H1 (cell line): ENCODE data around the gene MCM9. TPM values are rescaled to one million over a fixed set of nuclear protein-coding genes. Genes with fewer than 3 reads are reported as not detected.

Source experiments
- CTCF ChIA-PET: fragments of 300-600 bp; sonication (Branson Sonifier 250); formaldehyde crosslinking; loops from one replicate; lab custom pipeline; 2021; ENCODE audit not compliant: partially characterized antibody; lab: Charles Lee
- POLR2A ChIA-PET: fragments of 300-600 bp; sonication (Branson Sonifier 250); formaldehyde crosslinking; loops from one replicate; lab custom pipeline; 2021; ENCODE audit warnings: inconsistent platforms; ENCODE audit not compliant: partially characterized antibody; lab: Charles Lee
- DNase-seq, 2 experiments: peaks; one replicate each; pipeline versions ENCODE4 v3.0.0 to v3.0.0-alpha.2; 2010 to 2022; ENCODE audit warnings: low spot score in 2 of 2, low read depth in 1 of 2, mixed read lengths in 1 of 2
- FAIRE-seq: peaks from 2 replicates; lab custom pipeline; 2011; peaks lifted over from hg19 to GRCh38; lab: Jason Lieb, UNC
- H2AFZ ChIP-seq: 2 replicates; pipeline ENCODE4 v1.8.1; 2012; ENCODE audit warnings: low read length, inconsistent platforms
- H2AK5ac ChIP-seq: 2 replicates; pipeline ENCODE4 v1.6.1; 2013; ENCODE audit warnings: low read depth, low read length
- H2BK120ac ChIP-seq: replicated peaks from 2 replicates; pipeline ENCODE3; 2013; ENCODE audit warnings: low read depth, low read length, inconsistent platforms
- H2BK12ac ChIP-seq: 2 replicates; pipeline ENCODE4 v1.6.1; 2013; ENCODE audit warnings: low read depth, low read length
- H2BK15ac ChIP-seq: 2 replicates; pipeline ENCODE4 v1.6.1; 2013; ENCODE audit warnings: low read length
- H2BK20ac ChIP-seq: 2 replicates; pipeline ENCODE4 v1.6.1; 2013; ENCODE audit warnings: low read length
- H2BK5ac ChIP-seq: 2 replicates; pipeline ENCODE4 v1.6.1; 2013; ENCODE audit warnings: low read depth, low read length
- H3K14ac ChIP-seq: 2 replicates; pipeline ENCODE4 v1.6.1; 2013; ENCODE audit warnings: inconsistent platforms; ENCODE audit not compliant: insufficient read length
- H3K18ac ChIP-seq: 2 replicates; pipeline ENCODE4 v1.6.1; 2013; ENCODE audit warnings: low read length; ENCODE audit errors: extremely low read depth
- H3K23ac ChIP-seq: 2 replicates; pipeline ENCODE4 v1.6.1; 2013; ENCODE audit warnings: inconsistent platforms; ENCODE audit not compliant: insufficient read length
- H3K23me2 ChIP-seq: 2 replicates; pipeline ENCODE4 v1.6.1; 2013; ENCODE audit warnings: low read depth, low read length
- H3K27ac ChIP-seq: 2 replicates; pipeline ENCODE4 v1.6.1; 2011; ENCODE audit warnings: low read depth, low read length, inconsistent platforms
- H3K27me3 ChIP-seq, 4 experiments: replicated peaks in 1 of 4; 1 replicate in 1 of 4; 2 replicates in 3 of 4; pipeline versions ENCODE4 v1.6.1 to v1.8.1; 2011 to 2013; ENCODE audit warnings: low read length in 3 of 4, mild to moderate bottlenecking in 3 of 4, inconsistent platforms in 2 of 4, mixed read lengths in 2 of 4, moderate library complexity in 1 of 4; ENCODE audit not compliant: control insufficient read depth in 3 of 4, insufficient read depth in 3 of 4; ENCODE audit errors: extremely low read depth in 1 of 4
- H3K36me3 ChIP-seq, 4 experiments: 2 replicates each; pipeline versions ENCODE4 v1.6.1 to v1.8.1; 2011 to 2013; ENCODE audit warnings: mild to moderate bottlenecking in 4 of 4, low read length in 3 of 4, moderate library complexity in 2 of 4, control low read depth in 1 of 4, inconsistent platforms in 1 of 4; ENCODE audit not compliant: insufficient read depth in 4 of 4, control insufficient read depth in 2 of 4
- H3K4ac ChIP-seq: replicated peaks from 2 replicates; pipeline ENCODE3; 2013; ENCODE audit warnings: low read length, low read depth, mixed read lengths, inconsistent platforms; ENCODE audit not compliant: insufficient read length
- H3K4me1 ChIP-seq, 4 experiments: replicated peaks in 1 of 4; 1 replicate in 1 of 4; 2 replicates in 3 of 4; pipeline versions ENCODE4 v1.6.1 to v1.8.1; 2011 to 2013; ENCODE audit warnings: low read length in 3 of 4, inconsistent platforms in 2 of 4, mixed read lengths in 1 of 4; ENCODE audit not compliant: insufficient read depth in 4 of 4, control insufficient read depth in 3 of 4
- H3K4me2 ChIP-seq, 2 experiments: 2 replicates each; pipeline versions ENCODE4 v1.6.1 to v1.8.1; 2011 to 2013; ENCODE audit warnings: low read depth in 2 of 2, low read length in 2 of 2, control low read depth in 1 of 2, inconsistent platforms in 1 of 2, mild to moderate bottlenecking in 1 of 2; ENCODE audit not compliant: insufficient read depth in 1 of 2
- H3K4me3 ChIP-seq, 4 experiments: fragments of 200-600, 300-600 bp in 1 of 4; sonication (generic), shearing (Covaris generic), sonication (Bioruptor Twin) in 1 of 4; 2 replicates each; pipeline versions ENCODE4 v1.5.1 to v1.8.1; 2011 to 2016; ENCODE audit warnings: low read length in 4 of 4, low read depth in 3 of 4, control low read depth in 2 of 4, inconsistent platforms in 2 of 4, mild to moderate bottlenecking in 2 of 4, mixed read lengths in 1 of 4, moderate library complexity in 1 of 4; ENCODE audit not compliant: insufficient read depth in 2 of 4; ENCODE audit errors: extremely low read depth in 1 of 4
- H3K56ac ChIP-seq: replicated peaks from 2 replicates; pipeline ENCODE3; 2013; ENCODE audit warnings: low read depth, mild to moderate bottlenecking, mixed read lengths, low read length, inconsistent platforms; ENCODE audit not compliant: insufficient read length
- H3K79me1 ChIP-seq: 2 replicates; pipeline ENCODE4 v1.6.1; 2013; ENCODE audit warnings: low read depth, low read length, control low read depth
- H3K79me2 ChIP-seq, 2 experiments: 2 replicates each; pipeline versions ENCODE4 v1.6.1 to v1.8.1; 2012 to 2013; ENCODE audit warnings: low read length in 2 of 2, mild to moderate bottlenecking in 2 of 2, inconsistent platforms in 1 of 2; ENCODE audit not compliant: insufficient read depth in 2 of 2, control insufficient read depth in 1 of 2
- H3K9ac ChIP-seq, 4 experiments: replicated peaks in 1 of 4; 1 replicate in 1 of 4; 2 replicates in 3 of 4; pipeline versions ENCODE4 v1.6.1 to v1.8.1; 2011 to 2013; ENCODE audit warnings: low read depth in 3 of 4, low read length in 3 of 4, control low read depth in 2 of 4, mild to moderate bottlenecking in 2 of 4, moderate library complexity in 2 of 4, inconsistent platforms in 1 of 4; ENCODE audit errors: extremely low read depth in 1 of 4
- H3K9me3 ChIP-seq, 2 experiments: 2 replicates each; pipeline versions ENCODE4 v1.6.1 to v1.8.1; 2012 to 2013; ENCODE audit warnings: mild to moderate bottlenecking in 2 of 2, moderate library complexity in 2 of 2, control low read depth in 1 of 2, inconsistent platforms in 1 of 2, low read depth in 1 of 2, low read length in 1 of 2, mixed read lengths in 1 of 2; ENCODE audit not compliant: insufficient read depth in 2 of 2
- H4K20me1 ChIP-seq, 2 experiments: replicated peaks in 1 of 2; 2 replicates each; pipeline versions ENCODE3 to v1.8.1; 2011 to 2013; ENCODE audit warnings: inconsistent platforms in 2 of 2, low read length in 2 of 2, mild to moderate bottlenecking in 1 of 2; ENCODE audit not compliant: insufficient read depth in 2 of 2, control insufficient read depth in 1 of 2
- H4K5ac ChIP-seq: 2 replicates; pipeline ENCODE4 v1.6.1; 2013; ENCODE audit warnings: low read length, low read depth, mixed read lengths, inconsistent platforms; ENCODE audit not compliant: insufficient read length
- H4K8ac ChIP-seq: 2 replicates; pipeline ENCODE4 v1.8.0; 2013; ENCODE audit warnings: mild to moderate bottlenecking, moderate library complexity, low read length, inconsistent platforms; ENCODE audit not compliant: insufficient read depth; ENCODE audit errors: extremely low read depth
- H4K91ac ChIP-seq: replicated peaks from 2 replicates; pipeline ENCODE3; 2013; ENCODE audit warnings: low read length, mixed read lengths, inconsistent platforms; ENCODE audit not compliant: insufficient read length
- CHD1 ChIP-seq: IDR thresholded peaks from 2 replicates; pipeline ENCODE4 v1.6.1; 2012; ENCODE audit warnings: low read depth, low read length, improper control_type of control experiment
- FOSL1 ChIP-seq: IDR thresholded peaks from 2 replicates; pipeline ENCODE4 v1.6.1; 2011; ENCODE audit warnings: mild to moderate bottlenecking, low read depth, low read length, moderate library complexity; ENCODE audit not compliant: insufficient read depth
- JUND ChIP-seq: IDR thresholded peaks from 2 replicates; pipeline ENCODE4 v1.6.1; 2011; ENCODE audit warnings: mild to moderate bottlenecking, improper control_type of control experiment, low read length
- NRF1 ChIP-seq: IDR thresholded peaks from 2 replicates; pipeline ENCODE4 v1.6.1; 2011; ENCODE audit warnings: mild to moderate bottlenecking, low read depth, low read length, improper control_type of control experiment
- SP1 ChIP-seq: IDR thresholded peaks from 2 replicates; pipeline ENCODE4 v1.6.1; 2011; ENCODE audit warnings: low read depth, low read length
- SUZ12 ChIP-seq: fragments of 200-600 bp; sonication (generic); IDR thresholded peaks from 2 replicates; pipeline ENCODE4 v1.6.1; 2012; ENCODE audit warnings: mild to moderate bottlenecking, inconsistent platforms, low read length, moderate library complexity, mixed read lengths
- TBP ChIP-seq: IDR thresholded peaks from 2 replicates; pipeline ENCODE4 v1.6.1; 2011; ENCODE audit warnings: low read depth, low read length, improper control_type of control experiment
- YY1 ChIP-seq: IDR thresholded peaks from 2 replicates; pipeline ENCODE4 v1.6.1; 2011; ENCODE audit warnings: low read depth, mild to moderate bottlenecking, low read length
- ZNF274 ChIP-seq: IDR thresholded peaks from 2 replicates; pipeline ENCODE4 v1.7.0; 2012; ENCODE audit warnings: low read length, borderline replicate concordance; ENCODE audit errors: extremely low read depth
- WGBS, 2 experiments: shearing (Covaris generic) in 1 of 2; methylation state at CpG; one replicate each; pipeline versions ENCODE4 v1.1.6 to v1.1.7; 2013 to 2015; ENCODE audit warnings: low lambda C conversion rate in 2 of 2, mixed read lengths in 2 of 2, inconsistent platforms in 1 of 2, low coverage in 1 of 2, missing lambda C conversion rate in 1 of 2; ENCODE audit not compliant: insufficient replicate concordance in 2 of 2, insufficient coverage in 1 of 2, insufficient read length in 1 of 2; ENCODE audit errors: extremely low coverage in 1 of 2, missing lambda C conversion rate in 1 of 2; 5-methylcytosine and 5-hydroxymethylcytosine counted together
- polyA plus RNA-seq, 7 experiments: library from polyadenylated mRNA; depleted of rRNA in 3 of 7; stranded (reverse) in 5 of 7; unstranded in 2 of 7; fragments of >200 nt in 5 of 7; fragments of 200-250 nt in 2 of 7; gene quantifications; 1 replicate in 5 of 7; 2 replicates in 1 of 7; 4 replicates in 1 of 7; pipeline versions ENCODE4 v1.2.1 to v1.2.3, GENCODE V29; 2011 to 2013; ENCODE audit warnings: missing spikeins in 2 of 7, mixed read lengths in 2 of 7
- total RNA-seq: library from RNA; stranded (reverse); fragmentation: NEBNext Ultra II Directional; extraction: Animal tissue kit (Norgen Biotek cat#: 25700); gene quantifications from 2 replicates; pipeline ENCODE4 v1.2.1, GENCODE V29; 2021
- TF ChIP-seq, protein P1 (sequence below), 3 experiments: IDR thresholded peaks; 1 replicate in 2 of 3; 2 replicates in 1 of 3; pipeline versions ENCODE4 v1.5.1 to v1.6.1; 2011; ENCODE audit warnings: low read length in 3 of 3, mild to moderate bottlenecking in 3 of 3, inconsistent platforms in 2 of 3, low read depth in 1 of 3, moderate library complexity in 1 of 3; ENCODE audit not compliant: insufficient read depth in 1 of 3; ENCODE audit errors: control extremely low read depth in 1 of 3
- TF ChIP-seq, protein P2 (sequence below): IDR thresholded peaks from 2 replicates; pipeline ENCODE4 v1.6.1; 2012; ENCODE audit warnings: low read length, inconsistent platforms

Gene MCM9
- total and polyA plus RNA-seq, 2 of the 8 experiments (the other 6 are each of a cell fraction or from before 2014, with no cell fraction given), result 3.7 to 11.4 TPM

DNA sequence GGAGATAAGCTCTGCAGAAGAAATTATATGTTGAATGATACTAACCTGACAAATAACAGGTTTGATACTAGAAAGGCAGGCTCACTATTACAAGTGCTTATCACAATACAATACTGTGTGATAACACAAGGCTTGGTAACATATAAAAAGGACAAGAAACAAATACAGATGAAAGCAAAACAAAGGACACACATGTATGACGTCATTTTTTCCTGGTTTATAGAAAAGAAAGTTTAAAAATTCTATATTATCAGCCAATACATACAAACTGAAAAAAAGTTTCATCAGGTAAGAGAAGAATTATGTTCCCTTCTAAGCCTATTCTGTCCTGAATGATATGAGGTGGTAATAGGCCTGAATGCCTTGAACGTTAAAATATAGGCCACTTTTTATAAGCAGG is 32.3 kb upstream of the MCM9 start:
- 89% methylated on average over 2 of the region's 2 CpGs; no CpG with 5 or more reads in 1 of the 2 experiments for WGBS, 2 experiments
- CTCF ChIA-PET, result interaction anchor here (1.1 to 7.6 kb wide), 7 partner anchors 69 to 181 kb away, joined by 3 to 146 read pairs (median 5); no protein-coding TSS in a partner anchor
- no peak for FAIRE-seq
- TF ChIP-seq ZNF274, result no peak
- TF ChIP-seq FOSL1, result no peak
- no peak for TF ChIP-seq JUND
- TF ChIP-seq SP1, result no peak
- TF ChIP-seq CHD1, result no peak
- no peak for TF ChIP-seq TBP
- TF ChIP-seq SUZ12, result no peak
- no peak for TF ChIP-seq YY1
- no peak for TF ChIP-seq NRF1
- TF ChIP-seq, protein P1, sequence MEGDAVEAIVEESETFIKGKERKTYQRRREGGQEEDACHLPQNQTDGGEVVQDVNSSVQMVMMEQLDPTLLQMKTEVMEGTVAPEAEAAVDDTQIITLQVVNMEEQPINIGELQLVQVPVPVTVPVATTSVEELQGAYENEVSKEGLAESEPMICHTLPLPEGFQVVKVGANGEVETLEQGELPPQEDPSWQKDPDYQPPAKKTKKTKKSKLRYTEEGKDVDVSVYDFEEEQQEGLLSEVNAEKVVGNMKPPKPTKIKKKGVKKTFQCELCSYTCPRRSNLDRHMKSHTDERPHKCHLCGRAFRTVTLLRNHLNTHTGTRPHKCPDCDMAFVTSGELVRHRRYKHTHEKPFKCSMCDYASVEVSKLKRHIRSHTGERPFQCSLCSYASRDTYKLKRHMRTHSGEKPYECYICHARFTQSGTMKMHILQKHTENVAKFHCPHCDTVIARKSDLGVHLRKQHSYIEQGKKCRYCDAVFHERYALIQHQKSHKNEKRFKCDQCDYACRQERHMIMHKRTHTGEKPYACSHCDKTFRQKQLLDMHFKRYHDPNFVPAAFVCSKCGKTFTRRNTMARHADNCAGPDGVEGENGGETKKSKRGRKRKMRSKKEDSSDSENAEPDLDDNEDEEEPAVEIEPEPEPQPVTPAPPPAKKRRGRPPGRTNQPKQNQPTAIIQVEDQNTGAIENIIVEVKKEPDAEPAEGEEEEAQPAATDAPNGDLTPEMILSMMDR (IDR thresholded peaks at IDR 0.05; ENCODE audit: control extremely low read depth in 1 of 3, insufficient read depth in 1 of 3, low read depth in 1 of 3, low read length in 3 of 3), result no peak
- TF ChIP-seq, protein P2, sequence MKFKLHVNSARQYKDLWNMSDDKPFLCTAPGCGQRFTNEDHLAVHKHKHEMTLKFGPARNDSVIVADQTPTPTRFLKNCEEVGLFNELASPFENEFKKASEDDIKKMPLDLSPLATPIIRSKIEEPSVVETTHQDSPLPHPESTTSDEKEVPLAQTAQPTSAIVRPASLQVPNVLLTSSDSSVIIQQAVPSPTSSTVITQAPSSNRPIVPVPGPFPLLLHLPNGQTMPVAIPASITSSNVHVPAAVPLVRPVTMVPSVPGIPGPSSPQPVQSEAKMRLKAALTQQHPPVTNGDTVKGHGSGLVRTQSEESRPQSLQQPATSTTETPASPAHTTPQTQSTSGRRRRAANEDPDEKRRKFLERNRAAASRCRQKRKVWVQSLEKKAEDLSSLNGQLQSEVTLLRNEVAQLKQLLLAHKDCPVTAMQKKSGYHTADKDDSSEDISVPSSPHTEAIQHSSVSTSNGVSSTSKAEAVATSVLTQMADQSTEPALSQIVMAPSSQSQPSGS, result no peak

More for the DNA sequence above, 32.3 kb upstream of the MCM9 start:
- H2BK5ac ChIP-seq, result no peak overlapping the region
- no peak overlapping the region for H3K4me3 ChIP-seq
- no peak overlapping the region for H2BK12ac ChIP-seq
- H3K4me2 ChIP-seq, result no peak overlapping the region
- H2BK15ac ChIP-seq, result no peak overlapping the region
- H2AFZ ChIP-seq, result no peak overlapping the region
- DNase-seq, result no peak
- no peaks in the 10 kb centered on the region for H4K20me1 ChIP-seq
- no peak overlapping the region for H4K5ac ChIP-seq
- POLR2A ChIA-PET, result no interaction called here
- no peaks in the 10 kb centered on the region for H3K23me2 ChIP-seq
- no peak overlapping the region for H3K23ac ChIP-seq
- H3K36me3 ChIP-seq, result no peaks in the 10 kb centered on the region
- no peaks in the 10 kb centered on the region for H3K79me2 ChIP-seq
- H2BK120ac ChIP-seq, result no peak overlapping the region
- no peak overlapping the region for H3K18ac ChIP-seq
- no peak overlapping the region for H3K56ac ChIP-seq
- H4K91ac ChIP-seq, result no peak overlapping the region
- H4K8ac ChIP-seq, result no peak overlapping the region
- no peak overlapping the region for H3K14ac ChIP-seq
- H3K79me1 ChIP-seq, result no peaks in the 10 kb centered on the region
- H3K27ac ChIP-seq, result no peak overlapping the region
- no peak overlapping the region for H3K4ac ChIP-seq
- no peak overlapping the region for H2BK20ac ChIP-seq
- H2AK5ac ChIP-seq, result no peak overlapping the region
- H3K9me3 ChIP-seq, result no peaks in the 10 kb centered on the region
- no peak overlapping the region for H3K9ac ChIP-seq
- peaks cover 0 to 3% (median under 1%) of the 10 kb centered on the region in 4 experiments; a peak in 1 of 7 replicates for H3K4me1 ChIP-seq
- no peaks in the 10 kb centered on the region for H3K27me3 ChIP-seq
